T1000 (cell line): ENCODE results near the gene SSRP1.

Experiments
- DNase-seq: peaks from one replicate; lab custom pipeline; 2025; ENCODE audit warnings: mixed read lengths; lab: John Stamatoyannopoulos, UW

SSRP1 gene

GRCh38 chr11:57359396-57359795 lies 23.7 kb upstream of the SSRP1 start:
- no peak for DNase-seq

- no peak for DNase-seq
These were observed 23.3 kb upstream of the SSRP1 start for GRCh38 chr11:57358991-57359390.

GRCh38 chr11:57358543-57358961 lies 22.9 kb upstream of the SSRP1 start:
- no peak for DNase-seq

DNA sequence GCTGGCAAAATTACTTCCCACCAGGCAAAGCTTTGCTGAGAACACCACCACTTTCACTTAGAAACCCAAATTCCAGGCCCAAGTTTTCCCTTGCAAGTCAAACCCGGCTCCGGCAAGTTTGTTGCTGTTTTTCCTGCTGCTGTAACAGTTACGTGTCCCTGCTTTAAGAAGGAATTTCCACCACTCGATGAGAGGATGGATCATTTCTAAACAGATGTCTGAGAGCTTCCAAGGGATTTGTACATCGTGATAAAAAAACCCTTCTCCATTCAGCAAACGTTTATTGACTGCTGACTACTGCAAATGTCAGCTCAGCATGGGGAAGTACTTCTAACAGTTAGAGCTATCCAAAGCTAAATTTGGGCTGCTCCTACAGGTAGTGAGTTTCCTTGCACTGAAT lies 22.2 kb upstream of the SSRP1 start:
- no peak for DNase-seq

DNA sequence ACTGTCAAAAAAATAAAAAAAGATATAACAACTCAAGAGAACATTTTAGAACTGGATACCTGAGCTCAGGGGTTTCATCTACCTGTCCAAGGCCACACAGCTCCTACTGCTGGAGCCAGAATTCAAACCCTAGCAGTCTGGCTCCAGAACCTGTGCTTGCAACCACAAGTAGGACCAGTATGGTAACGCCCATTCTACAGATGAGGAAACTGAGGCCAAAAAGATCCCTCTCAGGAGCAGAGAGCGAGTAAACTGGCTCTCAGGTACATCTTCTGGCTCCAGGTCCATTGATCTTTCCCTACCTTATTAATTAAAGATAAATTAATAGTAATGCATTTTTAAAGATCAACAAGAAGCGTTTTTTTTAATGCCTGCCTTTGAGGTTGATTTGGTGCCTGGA lies 21.6 kb upstream of the SSRP1 start:
- DNase-seq = no peak

GRCh38 chr11:57356268-57356667 lies 20.6 kb upstream of the SSRP1 start:
- no peak for DNase-seq

GRCh38 chr11:57354699-57355098 lies 19.0 kb upstream of the SSRP1 start:
- no peak for DNase-seq

DNA sequence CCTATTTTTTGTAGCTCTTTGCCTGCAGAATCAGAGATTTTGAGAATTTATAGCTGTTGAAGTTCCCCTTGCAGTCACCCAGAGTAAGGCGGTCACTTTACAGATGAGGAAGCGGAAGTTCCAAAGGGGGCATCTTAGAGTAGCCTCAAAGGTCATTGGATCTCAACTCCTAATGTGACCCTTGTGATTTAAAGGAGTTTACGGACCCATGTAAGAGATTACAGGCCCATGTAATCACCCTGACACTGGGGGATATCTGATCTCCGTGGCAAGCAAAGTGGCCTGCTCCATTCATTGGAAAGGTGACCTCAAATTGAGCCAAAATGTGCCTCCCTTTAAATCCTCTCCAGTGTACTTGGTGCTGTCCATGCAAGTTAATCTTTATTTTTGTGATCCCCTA lies 18.2 kb upstream of the SSRP1 start:
- no peak for DNase-seq

GRCh38 chr11:57353446-57353845 lies 17.8 kb upstream of the SSRP1 start:
- no peak for DNase-seq

GRCh38 chr11:57353036-57353435 lies 17.3 kb upstream of the SSRP1 start:
- DNase-seq = no peak

- DNase-seq = peak; percentile 27
These were observed 14.0 kb upstream of the SSRP1 start for GRCh38 chr11:57349491-57350274.

- no peak for DNase-seq
These were observed 13.1 kb upstream of the SSRP1 start for GRCh38 chr11:57348636-57349313.

GRCh38 chr11:57348052-57348451 lies 12.4 kb upstream of the SSRP1 start:
- no peak for DNase-seq

GRCh38 chr11:57347336-57347735 lies 11.6 kb upstream of the SSRP1 start:
- no peak for DNase-seq

DNA sequence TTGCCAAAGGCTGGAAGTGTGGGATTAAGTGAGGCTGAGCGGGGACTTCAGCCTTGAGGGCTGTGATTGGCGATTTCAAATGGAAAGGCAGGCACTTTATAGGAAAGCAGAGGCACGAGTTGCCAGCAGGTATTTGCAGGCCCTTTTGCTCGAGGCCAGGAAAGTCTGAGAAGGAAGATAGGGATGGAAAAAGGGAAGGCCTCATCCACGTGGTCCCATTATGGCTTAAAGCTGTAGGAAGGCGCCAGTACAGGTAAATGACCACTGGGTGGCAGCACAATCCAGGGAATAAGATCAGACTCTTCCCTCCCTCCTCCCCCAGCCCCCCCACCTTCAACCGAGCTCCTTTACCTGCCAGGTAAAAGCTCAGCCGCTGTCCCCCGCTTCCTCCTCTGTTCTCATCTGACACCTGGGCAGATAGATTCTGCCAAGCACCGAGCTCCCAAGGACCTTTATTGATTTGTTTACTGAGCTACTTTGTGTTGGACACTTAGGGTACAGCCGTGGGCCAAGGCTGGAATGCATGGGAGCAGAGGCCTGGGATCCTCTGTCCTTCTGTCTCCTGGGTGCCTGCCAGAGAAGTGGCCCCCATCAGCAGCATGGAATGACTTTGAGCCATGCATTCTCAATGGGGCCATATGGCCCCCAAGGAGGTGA lies 10.0 kb upstream of the SSRP1 start:
- peak; percentile 42 for DNase-seq

- DNase-seq = no peak
These were observed 9.1 kb upstream of the SSRP1 start for GRCh38 chr11:57344826-57345225.

- DNase-seq = no peak
These were observed 8.1 kb upstream of the SSRP1 start for GRCh38 chr11:57343825-57344224.

DNA sequence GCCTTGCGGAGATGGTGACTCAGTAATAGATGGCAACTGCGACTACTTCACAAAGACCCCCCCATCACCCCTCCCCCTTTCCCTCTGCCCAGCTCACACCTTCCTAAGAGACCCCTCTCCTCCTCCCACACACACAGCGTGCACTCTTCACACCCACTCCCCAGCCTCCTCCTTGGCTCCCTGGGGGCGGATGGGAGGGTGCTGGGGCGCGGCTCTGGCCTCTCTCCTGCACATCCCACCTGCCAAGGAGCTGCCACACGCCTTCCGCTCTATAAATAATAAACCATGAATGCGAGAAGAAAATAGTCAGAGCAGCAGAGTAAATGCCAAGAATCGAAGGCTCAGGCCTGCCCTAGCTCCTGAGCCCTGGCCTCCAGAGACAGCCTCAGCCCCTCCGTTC lies 7.0 kb upstream of the SSRP1 start:
- DNase-seq = no peak

DNA sequence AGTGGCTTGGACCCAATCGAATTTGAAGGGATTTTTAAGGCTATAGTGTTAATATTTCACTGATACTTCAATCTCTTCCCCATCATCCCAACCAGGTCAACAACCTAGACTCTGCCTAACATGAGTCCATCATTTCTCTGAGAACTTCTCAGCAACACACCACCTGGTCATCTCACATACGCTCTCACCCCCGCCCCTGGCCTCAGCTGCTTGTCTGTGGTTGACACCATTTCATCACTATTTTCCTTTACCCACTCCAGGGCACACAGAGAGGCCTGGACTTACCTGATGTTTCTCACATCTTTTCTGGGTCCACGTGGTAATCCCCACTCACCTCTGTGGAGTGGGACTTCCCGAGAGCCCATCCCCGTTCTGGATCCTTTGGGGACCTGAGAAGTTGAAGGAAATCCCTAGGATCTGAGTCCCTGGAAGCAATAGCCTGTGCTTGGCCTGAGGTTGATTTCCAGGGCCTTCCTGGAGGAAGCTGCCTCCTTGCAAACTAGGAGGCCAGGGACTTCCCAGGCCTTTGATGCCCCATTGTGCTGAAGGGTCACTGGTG lies 5.6 kb upstream of the SSRP1 start:
- no peak for DNase-seq

DNA sequence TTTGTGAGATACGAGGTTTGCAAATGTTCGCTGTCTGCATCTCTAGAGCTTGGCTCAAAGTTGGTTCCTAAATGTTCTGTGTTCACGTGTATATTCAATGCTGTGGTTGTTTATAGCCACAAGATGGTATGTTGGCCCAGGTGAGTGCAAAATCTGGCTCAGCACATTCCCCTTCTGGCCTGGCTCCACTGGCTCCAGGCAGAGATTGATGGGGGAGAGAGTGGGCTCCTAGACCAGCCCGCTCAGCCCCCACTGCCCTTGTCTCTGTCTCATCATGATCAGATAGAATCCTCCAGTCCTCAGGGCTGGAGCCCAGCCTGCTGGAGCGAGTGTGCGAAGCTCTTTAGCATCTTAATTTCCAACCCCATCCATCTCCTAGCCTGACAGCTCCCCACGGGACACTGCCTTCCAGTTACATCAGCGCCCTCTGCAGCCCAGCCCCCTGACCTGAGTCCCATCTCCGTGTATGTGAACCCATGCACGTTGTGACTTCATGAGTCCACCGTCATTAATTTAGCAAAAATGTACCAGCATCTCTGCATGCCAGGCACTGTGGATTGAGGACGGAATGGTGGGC lies 4.4 kb upstream of the SSRP1 start:
- no peak for DNase-seq

GRCh38 chr11:57339328-57339727 lies 3.6 kb upstream of the SSRP1 start:
- no peak for DNase-seq

DNA sequence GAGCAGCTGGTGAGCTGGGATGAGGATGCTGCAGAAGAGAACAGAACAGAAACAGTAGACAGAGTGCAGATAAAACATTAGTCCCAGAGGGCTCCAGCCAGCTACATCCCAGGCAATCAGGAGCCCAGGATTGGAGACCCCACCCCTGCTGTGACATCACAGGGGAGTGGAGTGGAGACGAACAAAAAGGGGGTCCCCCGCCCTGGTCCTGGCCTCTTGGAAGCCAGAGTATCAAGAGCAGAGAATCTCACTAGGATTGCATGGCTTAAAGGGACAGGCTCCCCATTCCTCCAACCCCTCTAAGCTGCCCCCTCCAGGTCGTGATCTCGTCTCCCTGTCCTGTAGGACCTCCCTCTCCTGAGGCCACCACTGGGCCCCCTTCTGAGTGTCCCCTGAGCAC lies 2.5 kb upstream of the SSRP1 start, which contains the start of gene P2RX3:
Gene P2RX3 (plus strand): TSS at position 211 of the 400 bp plus-strand sequence. CDS start 199 bp downstream, outside the sequence.
- DNase-seq = no peak
